HEK293T (cell line): ENCODE data around the gene ACTRT2.

Experiments
- ARNT ChIP-seq: fragments of 450-650 bp; IDR thresholded peaks from 2 replicates; pipeline ENCODE4 v1.6.1; 2017; ENCODE audit warnings: mild to moderate bottlenecking
- BHLHE40 ChIP-seq: fragments of 450-650 bp; IDR thresholded peaks from 2 replicates; pipeline ENCODE4 v1.6.1; 2016; ENCODE audit warnings: mild to moderate bottlenecking, moderate library complexity, borderline replicate concordance
- FOXA1 ChIP-seq: fragments of 450-650 bp; IDR thresholded peaks from 2 replicates; pipeline ENCODE4 v1.6.1; 2016; ENCODE audit warnings: mild to moderate bottlenecking
- FOXK2 ChIP-seq: fragments of 450-650 bp; IDR thresholded peaks from 2 replicates; pipeline ENCODE4 v1.6.1; 2016; ENCODE audit warnings: mild to moderate bottlenecking
- FOXM1 ChIP-seq: fragments of 450-650 bp; IDR thresholded peaks from 2 replicates; pipeline ENCODE4 v1.6.1; 2017; ENCODE audit warnings: mild to moderate bottlenecking, borderline replicate concordance
- HDGF ChIP-seq: fragments of 450-650 bp; IDR thresholded peaks from 2 replicates; pipeline ENCODE4 v1.6.1; 2017; ENCODE audit warnings: antibody characterized with exemption, borderline replicate concordance
- NFRKB ChIP-seq: fragments of 450-650 bp; IDR thresholded peaks from 2 replicates; pipeline ENCODE4 v1.6.1; 2016; ENCODE audit warnings: mild to moderate bottlenecking, moderate library complexity
- PKNOX1 ChIP-seq: fragments of 450-650 bp; IDR thresholded peaks from 2 replicates; pipeline ENCODE4 v1.6.1; 2016
- SP1 ChIP-seq: fragments of 450-650 bp; IDR thresholded peaks from 2 replicates; pipeline ENCODE4 v1.6.1; 2017
- TARDBP ChIP-seq: fragments of 450-650 bp; IDR thresholded peaks from 2 replicates; pipeline ENCODE4 v1.6.1; 2016

GRCh38 chr1:3009556-3009955 is 11.7 kb upstream of the ACTRT2 start:
- no peak for TF ChIP-seq PKNOX1
- no peak for TF ChIP-seq SP1
- TF ChIP-seq FOXM1 = no peak
- no peak for TF ChIP-seq FOXA1
- no peak for TF ChIP-seq HDGF
- TF ChIP-seq NFRKB = no peak
- no peak for TF ChIP-seq FOXK2
- no peak for TF ChIP-seq ARNT
- no peak for TF ChIP-seq TARDBP
- TF ChIP-seq BHLHE40 = no peak
